ENCODE measurements around the gene EVC.

Gene EVC

GRCh38 chr4:5758741-5759140, 47.7 kb downstream of the EVC start:
- peaks cover 6% of the 10 kb centered on the region for H3K36me3 ChIP-seq (ENCODE audit: control insufficient read depth, insufficient read depth, low read length)
- no peak overlapping the region for H3K4me2 ChIP-seq (ENCODE audit: low read length)
- no CpG with 5 or more reads among the region's 7 CpGs for WGBS (ENCODE audit: extremely low coverage, insufficient coverage, low lambda C conversion rate)
- H3K56ac ChIP-seq (ENCODE audit: low read length), result no peak overlapping the region
- no peak overlapping the region for H4K8ac ChIP-seq (ENCODE audit: low read depth, low read length)
- no peak overlapping the region for H4K5ac ChIP-seq (ENCODE audit: low read length)
- no peak overlapping the region for H2BK120ac ChIP-seq (ENCODE audit: low read depth, low read length)
- H2BK15ac ChIP-seq (replicated peaks; ENCODE audit: low read depth), result no peak overlapping the region
- no peak overlapping the region for H3K4ac ChIP-seq (ENCODE audit: low read depth, low read length)
- no peak overlapping the region for H3K18ac ChIP-seq (ENCODE audit: low read length)
- H3K27ac ChIP-seq (ENCODE audit: low read depth, low read length), result no peak overlapping the region
- peaks cover 2% of the 10 kb centered on the region for H3K4me1 ChIP-seq (ENCODE audit: control insufficient read depth, low read depth, low read length)
- no peaks in the 10 kb centered on the region for H3K27me3 ChIP-seq (ENCODE audit: insufficient read depth, low read length, poor library complexity)
- no peak overlapping the region for H3K9ac ChIP-seq (ENCODE audit: low read length)
- no peaks in the 10 kb centered on the region for H3K79me1 ChIP-seq (ENCODE audit: low read length)
- no peak overlapping the region for H2AK5ac ChIP-seq (ENCODE audit: low read length)
- no peak for DNase-seq
- no peak overlapping the region for H3K23ac ChIP-seq (ENCODE audit: low read length)
- H3K79me2 ChIP-seq (ENCODE audit: control insufficient read depth, insufficient read depth, low read length), result no peaks in the 10 kb centered on the region
- no peak overlapping the region for H2BK5ac ChIP-seq (ENCODE audit: low read length)
- no peak overlapping the region for H3K4me3 ChIP-seq (ENCODE audit: low read length)

DNA sequence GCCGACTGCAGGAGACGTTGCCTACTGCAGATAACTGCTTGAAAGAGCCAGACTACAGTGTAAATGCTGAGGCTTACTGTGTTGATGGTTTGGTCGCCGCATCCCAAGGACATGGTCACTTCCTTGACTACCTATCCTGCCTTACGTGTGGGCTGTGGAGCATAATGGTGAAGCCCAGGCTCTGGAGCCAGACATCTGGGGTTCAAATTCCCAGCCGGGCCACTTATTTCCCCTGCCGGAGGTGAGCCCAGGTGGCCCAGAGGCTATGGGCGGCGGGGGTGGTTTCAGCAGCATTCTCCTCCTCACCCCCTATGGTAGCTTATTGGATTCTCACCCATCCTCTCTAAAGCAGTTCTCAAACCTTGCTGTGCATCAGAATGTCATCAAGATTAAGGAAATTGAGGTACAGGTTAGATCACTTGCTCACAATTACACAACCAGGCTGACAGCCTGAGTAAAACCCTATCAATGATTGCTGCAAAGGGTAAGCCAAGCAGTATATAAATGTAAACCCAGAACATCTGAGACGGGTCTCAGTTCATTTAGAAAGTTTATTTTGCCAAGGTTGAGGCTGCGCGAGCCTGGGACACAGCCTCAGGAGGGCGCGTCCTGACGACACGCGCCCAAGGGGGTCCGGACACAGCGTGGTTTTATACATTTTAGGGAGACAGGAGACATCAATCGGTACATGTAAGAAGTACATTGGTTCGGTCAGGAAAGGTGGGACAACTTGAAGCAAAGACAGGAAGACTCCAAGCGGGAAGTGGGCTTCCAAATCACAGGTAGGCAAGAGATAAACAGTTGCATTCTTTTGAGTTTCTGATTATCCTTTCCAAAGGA, 48.5 kb downstream of the EVC start:
- Histone ChIP-seq H3K4me2 (ENCODE audit: low read length) (no peak overlapping the region), H3K56ac (ENCODE audit: low read length) (peak overlapping the region; percentile 10), H3K27me3 (ENCODE audit: insufficient read depth, low read length, poor library complexity) (no peaks in the 10 kb centered on the region), H3K4me3 (ENCODE audit: low read length) (no peak overlapping the region), H2BK120ac (ENCODE audit: low read depth, low read length) (no peak overlapping the region), H3K9ac (ENCODE audit: low read length) (no peak overlapping the region), H2AK5ac (ENCODE audit: low read length) (no peak overlapping the region), H4K8ac (ENCODE audit: low read depth, low read length) (no peak overlapping the region), H3K18ac (ENCODE audit: low read length) (no peak overlapping the region), H3K4me1 (ENCODE audit: control insufficient read depth, low read depth, low read length) (peaks cover 2% of the 10 kb centered on the region), H3K4ac (ENCODE audit: low read depth, low read length) (no peak overlapping the region), H3K23ac (ENCODE audit: low read length) (no peak overlapping the region), H3K27ac (ENCODE audit: low read depth, low read length) (no peak overlapping the region), H2BK15ac (replicated peaks; ENCODE audit: low read depth) (no peak overlapping the region), H2BK5ac (ENCODE audit: low read length) (no peak overlapping the region), H3K79me2 (ENCODE audit: control insufficient read depth, insufficient read depth, low read length) (no peaks in the 10 kb centered on the region), H3K79me1 (ENCODE audit: low read length) (no peaks in the 10 kb centered on the region), H3K36me3 (ENCODE audit: control insufficient read depth, insufficient read depth, low read length) (peaks cover 4% of the 10 kb centered on the region), H4K5ac (ENCODE audit: low read length) (no peak overlapping the region)
- WGBS (ENCODE audit: extremely low coverage, insufficient coverage, low lambda C conversion rate), result no CpG with 5 or more reads among the region's 22 CpGs
- DNase-seq, result peak; percentile 40

GRCh38 chr4:5760246-5760645, 49.2 kb downstream of the EVC start:
- H4K8ac ChIP-seq (ENCODE audit: low read depth, low read length), result no peak overlapping the region
- H2BK15ac ChIP-seq (replicated peaks; ENCODE audit: low read depth), result no peak overlapping the region
- DNase-seq, result no peak
- H3K9ac ChIP-seq (ENCODE audit: low read length), result no peak overlapping the region
- H3K4me2 ChIP-seq (ENCODE audit: low read length), result no peak overlapping the region
- H2AK5ac ChIP-seq (ENCODE audit: low read length), result no peak overlapping the region
- no peaks in the 10 kb centered on the region for H3K27me3 ChIP-seq (ENCODE audit: insufficient read depth, low read length, poor library complexity)
- peak overlapping the region; percentile 51 for H3K27ac ChIP-seq (ENCODE audit: low read depth, low read length)
- no peaks in the 10 kb centered on the region for H3K79me2 ChIP-seq (ENCODE audit: control insufficient read depth, insufficient read depth, low read length)
- H3K4me3 ChIP-seq (ENCODE audit: low read length), result no peak overlapping the region
- no peak overlapping the region for H2BK5ac ChIP-seq (ENCODE audit: low read length)
- H3K18ac ChIP-seq (ENCODE audit: low read length), result no peak overlapping the region
- H3K79me1 ChIP-seq (ENCODE audit: low read length), result no peaks in the 10 kb centered on the region
- no peak overlapping the region for H2BK120ac ChIP-seq (ENCODE audit: low read depth, low read length)
- no peak overlapping the region for H4K5ac ChIP-seq (ENCODE audit: low read length)
- H3K4ac ChIP-seq (ENCODE audit: low read depth, low read length), result no peak overlapping the region
- H3K23ac ChIP-seq (ENCODE audit: low read length), result no peak overlapping the region
- WGBS (ENCODE audit: extremely low coverage, insufficient coverage, low lambda C conversion rate), result no CpG with 5 or more reads among the region's 5 CpGs
- H3K4me1 ChIP-seq (ENCODE audit: control insufficient read depth, low read depth, low read length), result peaks cover 2% of the 10 kb centered on the region
- peaks cover 4% of the 10 kb centered on the region for H3K36me3 ChIP-seq (ENCODE audit: control insufficient read depth, insufficient read depth, low read length)
- no peak overlapping the region for H3K56ac ChIP-seq (ENCODE audit: low read length)

- H3K4me1 ChIP-seq (ENCODE audit: control insufficient read depth, low read depth, low read length), result peaks cover 2% of the 10 kb centered on the region
- H3K27ac ChIP-seq (ENCODE audit: low read depth, low read length), result no peak overlapping the region
- no peak overlapping the region for H3K9ac ChIP-seq (ENCODE audit: low read length)
- no peak overlapping the region for H3K18ac ChIP-seq (ENCODE audit: low read length)
- H3K4me2 ChIP-seq (ENCODE audit: low read length), result no peak overlapping the region
- H4K5ac ChIP-seq (ENCODE audit: low read length), result no peak overlapping the region
- DNase-seq, result no peak
- H3K79me1 ChIP-seq (ENCODE audit: low read length), result no peaks in the 10 kb centered on the region
- H2AK5ac ChIP-seq (ENCODE audit: low read length), result no peak overlapping the region
- H3K56ac ChIP-seq (ENCODE audit: low read length), result no peak overlapping the region
- H3K36me3 ChIP-seq (ENCODE audit: control insufficient read depth, insufficient read depth, low read length), result peaks cover 4% of the 10 kb centered on the region
- no peak overlapping the region for H3K4ac ChIP-seq (ENCODE audit: low read depth, low read length)
- H4K8ac ChIP-seq (ENCODE audit: low read depth, low read length), result no peak overlapping the region
- no peaks in the 10 kb centered on the region for H3K27me3 ChIP-seq (ENCODE audit: insufficient read depth, low read length, poor library complexity)
- no peak overlapping the region for H3K23ac ChIP-seq (ENCODE audit: low read length)
- H2BK15ac ChIP-seq (replicated peaks; ENCODE audit: low read depth), result no peak overlapping the region
- WGBS (ENCODE audit: extremely low coverage, insufficient coverage, low lambda C conversion rate), result no CpG with 5 or more reads among the region's 9 CpGs
- H2BK120ac ChIP-seq (ENCODE audit: low read depth, low read length), result no peak overlapping the region
- H2BK5ac ChIP-seq (ENCODE audit: low read length), result no peak overlapping the region
- H3K79me2 ChIP-seq (ENCODE audit: control insufficient read depth, insufficient read depth, low read length), result no peaks in the 10 kb centered on the region
- H3K4me3 ChIP-seq (ENCODE audit: low read length), result no peak overlapping the region
Measured at GRCh38 chr4:5760936-5761480, 50.0 kb downstream of the EVC start.

- Histone ChIP-seq H3K23ac (ENCODE audit: low read length) (no peak overlapping the region), H3K4me2 (ENCODE audit: low read length) (no peak overlapping the region), H3K56ac (ENCODE audit: low read length) (no peak overlapping the region), H3K18ac (ENCODE audit: low read length) (no peak overlapping the region), H3K79me2 (ENCODE audit: control insufficient read depth, insufficient read depth, low read length) (no peaks in the 10 kb centered on the region), H3K4me3 (ENCODE audit: low read length) (no peak overlapping the region), H2AK5ac (ENCODE audit: low read length) (no peak overlapping the region), H2BK15ac (replicated peaks; ENCODE audit: low read depth) (no peak overlapping the region), H3K4ac (ENCODE audit: low read depth, low read length) (no peak overlapping the region), H4K8ac (ENCODE audit: low read depth, low read length) (no peak overlapping the region), H4K5ac (ENCODE audit: low read length) (no peak overlapping the region), H2BK5ac (ENCODE audit: low read length) (no peak overlapping the region), H3K4me1 (ENCODE audit: control insufficient read depth, low read depth, low read length) (peaks cover 5% of the 10 kb centered on the region), H3K79me1 (ENCODE audit: low read length) (no peaks in the 10 kb centered on the region), H3K27ac (ENCODE audit: low read depth, low read length) (no peak overlapping the region), H3K9ac (ENCODE audit: low read length) (no peak overlapping the region), H3K36me3 (ENCODE audit: control insufficient read depth, insufficient read depth, low read length) (no peaks in the 10 kb centered on the region), H2BK120ac (ENCODE audit: low read depth, low read length) (no peak overlapping the region), H3K27me3 (ENCODE audit: insufficient read depth, low read length, poor library complexity) (no peaks in the 10 kb centered on the region)
- no CpG with 5 or more reads among the region's 4 CpGs for WGBS (ENCODE audit: extremely low coverage, insufficient coverage, low lambda C conversion rate)
- no peak for DNase-seq
Measured at GRCh38 chr4:5770051-5770450, 59.0 kb downstream of the EVC start.
